Sigmoid colon (tissue), 7 donors: ENCODE results near the gene ANK2. TPM values are rescaled to one million over a fixed set of nuclear protein-coding genes. Genes with fewer than 3 reads are reported as not detected.

ENCODE experiments used
- DNase-seq: peaks from one replicate; pipeline ENCODE4 v3.0.0-alpha.2; 2019
- H3K27ac ChIP-seq, 4 donors: fragments of 200-600 bp; sonication (generic); one replicate each; pipeline ENCODE4 v1.5.1; 2016 to 2019; ENCODE audit warnings: mild to moderate bottlenecking in 1 of 4
- H3K27me3 ChIP-seq, 3 donors: fragments of 200-600 bp; sonication (generic); one replicate each; pipeline ENCODE4 v1.5.1; 2019; ENCODE audit warnings: mild to moderate bottlenecking in 1 of 3
- H3K36me3 ChIP-seq, 4 donors: fragments of 200-600 bp; sonication (generic); one replicate each; pipeline ENCODE4 v1.5.1; 2016 to 2019
- H3K4me1 ChIP-seq, 4 donors: fragments of 200-600 bp; sonication (generic); one replicate each; pipeline ENCODE4 v1.5.1; 2017 to 2019
- H3K4me3 ChIP-seq, 4 donors: fragments of 200-600 bp; sonication (generic); one replicate each; pipeline ENCODE4 v1.5.1; 2017 to 2019; ENCODE audit warnings: mild to moderate bottlenecking in 2 of 4, moderate library complexity in 1 of 4
- H3K9me3 ChIP-seq, 4 donors: fragments of 200-600 bp in 3 of 4; sonication (generic) in 3 of 4; one replicate each; pipeline versions ENCODE4 v1.5.1 to v1.6.1; 2013 to 2019
- CTCF ChIP-seq, 4 experiments: fragments of 450-650 bp in 3 of 4; fragments of 200-600 bp in 1 of 4; IDR thresholded peaks; one replicate each; pipeline ENCODE4 v1.5.1; 2016 to 2019; ENCODE audit warnings: antibody characterized with exemption in 4 of 4, mild to moderate bottlenecking in 3 of 4, moderate library complexity in 2 of 4
- EP300 ChIP-seq, 4 donors: sonication (generic); formaldehyde crosslinking; IDR thresholded peaks; one replicate each; pipeline ENCODE4 v1.6.1; 2017; ENCODE audit warnings: antibody characterized with exemption in 4 of 4
- POLR2A ChIP-seq, 2 donors: fragments of 450-650 bp; IDR thresholded peaks; one replicate each; pipeline ENCODE4 v1.6.1; 2016; ENCODE audit warnings: antibody characterized with exemption in 2 of 2, mild to moderate bottlenecking in 2 of 2, moderate library complexity in 2 of 2
- POLR2AphosphoS5 ChIP-seq, 4 donors: sonication (generic); formaldehyde crosslinking; IDR thresholded peaks; one replicate each; pipeline ENCODE4 v1.6.1; 2017; ENCODE audit warnings: antibody characterized with exemption in 4 of 4
- WGBS, 2 donors: extraction: QIAGEN DNeasy Blood & Tissue Kit; methylation state at CpG; one replicate each; pipeline ENCODE4 v1.1.7; 2013; 5-methylcytosine and 5-hydroxymethylcytosine counted together
- intact Hi-C: fragments of 100-400 bp; cut with DNase I; formaldehyde crosslinking; loops from one replicate; pipeline ENCODE4 v1.15.1; 2023
- polyA plus RNA-seq, 3 donors: library from polyadenylated mRNA; stranded (reverse); fragments of 200-250 nt; gene quantifications; one replicate each; pipeline ENCODE4 v1.2.3, GENCODE V29; 2013
- total RNA-seq, 4 donors: library from RNA; depleted of rRNA; stranded (reverse); fragments of >200 nt; gene quantifications; one replicate each; pipeline ENCODE4 v1.1.0, GENCODE V29; 2016
- donor health status: healthy with polysubstance abuse.
- donor health status: Bipolar disorder and iron deficiency.
- donor health status: healthy.

The ANK2 gene
- total and polyA plus RNA-seq, 7 donors, result 1.4 to 141 (median 69.8) TPM

- H3K4me1 ChIP-seq, result no peaks in the 10 kb centered on the region
- H3K27me3 ChIP-seq, result no peaks in the 10 kb centered on the region
- 80 to 95% methylated on average over 3 of the region's 3 CpGs for WGBS, 2 donors
- no peak for DNase-seq
- TF ChIP-seq CTCF (IDR thresholded peaks at IDR 0.05) (no peak), EP300 (IDR thresholded peaks at IDR 0.05) (no peak), POLR2AphosphoS5 (IDR thresholded peaks at IDR 0.05) (no peak), POLR2A (IDR thresholded peaks at IDR 0.05) (no peak)
- no peak overlapping the region for H3K4me3 ChIP-seq
- H3K9me3 ChIP-seq, result no peaks in the 10 kb centered on the region
- no peak overlapping the region for H3K27ac ChIP-seq
- H3K36me3 ChIP-seq, result peaks cover 0 to 3% (median 0%) of the 10 kb centered on the region in 4 donors
- intact Hi-C loops, result no loop called here
Measured at GRCh38 chr4:113356453-113356852, 307.0 kb downstream of the ANK2 start.

GRCh38 chr4:113358784-113359183 is 309.3 kb downstream of the ANK2 start:
- no peaks in the 10 kb centered on the region for H3K4me1 ChIP-seq
- WGBS, 2 donors, result 80 to 86% methylated on average over 5 of the region's 5 CpGs
- H3K9me3 ChIP-seq, result no peaks in the 10 kb centered on the region
- no peaks in the 10 kb centered on the region for H3K27me3 ChIP-seq
- no peak overlapping the region for H3K4me3 ChIP-seq
- no peak overlapping the region for H3K27ac ChIP-seq
- DNase-seq, result no peak
- TF ChIP-seq EP300 (IDR thresholded peaks at IDR 0.05), result no peak
- TF ChIP-seq CTCF (IDR thresholded peaks at IDR 0.05), result no peak
- TF ChIP-seq POLR2A (IDR thresholded peaks at IDR 0.05), result no peak
- no peak for TF ChIP-seq POLR2AphosphoS5 (IDR thresholded peaks at IDR 0.05)
- peaks cover 0 to 14% (median 2%) of the 10 kb centered on the region in 4 donors for H3K36me3 ChIP-seq
- intact Hi-C loops, result no loop called here

- no peaks in the 10 kb centered on the region for H3K4me1 ChIP-seq
- H3K27me3 ChIP-seq, result no peaks in the 10 kb centered on the region
- no peak for TF ChIP-seq CTCF (IDR thresholded peaks at IDR 0.05)
- no peak for TF ChIP-seq POLR2A (IDR thresholded peaks at IDR 0.05)
- no peak for TF ChIP-seq POLR2AphosphoS5 (IDR thresholded peaks at IDR 0.05)
- DNase-seq, result no peak
- H3K27ac ChIP-seq, result no peak overlapping the region
- H3K36me3 ChIP-seq, result peaks cover 0 to 70% (median 14%) of the 10 kb centered on the region in 4 donors
- H3K4me3 ChIP-seq, result no peak overlapping the region
- intact Hi-C loops, result no loop called here
- 52 to 56% methylated on average over 2 of the region's 2 CpGs for WGBS, 2 donors
- no peaks in the 10 kb centered on the region for H3K9me3 ChIP-seq
Measured at GRCh38 chr4:113365377-113365776, 315.9 kb downstream of the ANK2 start.

- H3K4me3 ChIP-seq, result no peak overlapping the region
- H3K27ac ChIP-seq, result no peak overlapping the region
- 87 to 91% methylated on average over 2 of the region's 2 CpGs for WGBS, 2 donors
- no peaks in the 10 kb centered on the region for H3K4me1 ChIP-seq
- H3K27me3 ChIP-seq, result no peaks in the 10 kb centered on the region
- intact Hi-C loops, result no loop called here
- TF ChIP-seq POLR2A (IDR thresholded peaks at IDR 0.05), result no peak
- TF ChIP-seq CTCF (IDR thresholded peaks at IDR 0.05), result no peak
- TF ChIP-seq POLR2AphosphoS5 (IDR thresholded peaks at IDR 0.05), result no peak
- no peak for TF ChIP-seq EP300 (IDR thresholded peaks at IDR 0.05)
- no peaks in the 10 kb centered on the region for H3K9me3 ChIP-seq
- H3K36me3 ChIP-seq, result peaks cover 8 to 80% (median 16%) of the 10 kb centered on the region in 4 donors
- DNase-seq, result no peak
Measured at GRCh38 chr4:113368056-113368455, 318.6 kb downstream of the ANK2 start.

GRCh38 chr4:113371111-113371510 is 321.7 kb downstream of the ANK2 start:
- intact Hi-C loops, result no loop called here
- Histone ChIP-seq H3K9me3 (no peaks in the 10 kb centered on the region), H3K27me3 (no peaks in the 10 kb centered on the region), H3K27ac (no peak overlapping the region), H3K4me1 (no peaks in the 10 kb centered on the region), H3K4me3 (no peak overlapping the region), H3K36me3 (peaks cover 9 to 81% (median 14%) of the 10 kb centered on the region in 4 donors)
- TF ChIP-seq CTCF (IDR thresholded peaks at IDR 0.05) (no peak), POLR2AphosphoS5 (IDR thresholded peaks at IDR 0.05) (no peak), POLR2A (IDR thresholded peaks at IDR 0.05) (no peak), EP300 (IDR thresholded peaks at IDR 0.05) (no peak)
- DNase-seq, result no peak
